ENCODE measurements around the gene CLMP.

DNA sequence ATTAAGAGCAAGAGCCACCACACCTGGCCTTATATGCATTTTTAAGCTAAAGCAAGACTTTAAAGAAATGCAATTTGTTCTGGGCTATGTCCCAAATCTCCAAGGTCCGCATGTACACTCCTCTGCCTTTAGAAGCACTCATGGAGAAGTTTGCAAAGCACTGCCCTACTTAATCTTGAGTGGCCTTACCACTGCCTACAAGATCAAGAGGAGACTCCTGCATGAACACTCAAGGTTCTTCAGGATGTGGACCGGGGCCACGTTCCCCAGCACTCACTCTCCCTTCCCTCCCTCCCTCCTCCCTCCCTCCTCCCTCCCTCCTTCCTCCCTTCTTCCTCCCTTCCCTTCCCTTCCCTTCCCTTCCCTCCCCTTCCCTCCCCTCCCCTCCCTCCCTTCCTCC is 69.9 kb downstream of the CLMP start:
- TF ChIP-seq POLR2A (IDR thresholded peaks at IDR 0.05; ENCODE audit: low read depth, low read length): no peak
- no peak for TF ChIP-seq POLR2AphosphoS5 (IDR thresholded peaks at IDR 0.05; ENCODE audit: low read depth, low read length)
